Epithelial cell of proximal tubule (primary cell): ENCODE results near the gene KCNJ6. TPM values are rescaled to one million over a fixed set of nuclear protein-coding genes. Genes with fewer than 3 reads are reported as not detected.

Experiments used
- DNase-seq: peaks from one replicate; pipeline ENCODE4 v3.0.0-alpha.2; 2011; ENCODE audit warnings: low read depth
- H3K4me3 ChIP-seq: 2 replicates; pipeline ENCODE4 v1.5.1; 2011; ENCODE audit warnings: low read depth, mild to moderate bottlenecking, low read length
- CTCF ChIP-seq: conservative IDR thresholded peaks from 2 replicates; pipeline ENCODE4 v1.5.1; 2012; ENCODE audit warnings: low read depth, mild to moderate bottlenecking, low read length
- total RNA-seq: library from RNA; depleted of rRNA; stranded (reverse); fragments of >200 nt; gene quantifications from 2 replicates; pipeline ENCODE4 v1.2.3, GENCODE V29; 2015

KCNJ6 gene
- total RNA-seq, 1 donor from 2014 or later = under 0.01 TPM

GRCh38 chr21:37748351-37748750, 167.9 kb downstream of the KCNJ6 start:
- no peak for TF ChIP-seq CTCF
- DNase-seq = no peak
- H3K4me3 ChIP-seq = no peak overlapping the region

- peak; percentile 13 for TF ChIP-seq CTCF
- no peak overlapping the region for H3K4me3 ChIP-seq
- DNase-seq = no peak
These were observed 169.4 kb downstream of the KCNJ6 start for GRCh38 chr21:37746849-37747248.

GRCh38 chr21:37744551-37744950, 171.7 kb downstream of the KCNJ6 start:
- no peak overlapping the region for H3K4me3 ChIP-seq
- TF ChIP-seq CTCF = no peak
- no peak for DNase-seq

GRCh38 chr21:37742532-37742931, 173.7 kb downstream of the KCNJ6 start:
- TF ChIP-seq CTCF = no peak
- DNase-seq = no peak

GRCh38 chr21:37742115-37742514, 174.1 kb downstream of the KCNJ6 start:
- TF ChIP-seq CTCF = no peak
- no peak for DNase-seq
- H3K4me3 ChIP-seq = no peak overlapping the region

More at GRCh38 chr21:37742532-37742931, 173.7 kb downstream of the KCNJ6 start:
- no peak overlapping the region for H3K4me3 ChIP-seq

GRCh38 chr21:37737996-37738395, 178.3 kb downstream of the KCNJ6 start:
- H3K4me3 ChIP-seq = no peak overlapping the region
- no peak for TF ChIP-seq CTCF
- no peak for DNase-seq

GRCh38 chr21:37737507-37737906, 178.8 kb downstream of the KCNJ6 start:
- DNase-seq = no peak
- no peak for TF ChIP-seq CTCF

More at GRCh38 chr21:37737507-37737906, 178.8 kb downstream of the KCNJ6 start:
- H3K4me3 ChIP-seq = no peak overlapping the region
